GM19023 (cell line): ENCODE measurements around the gene RASD2.

Source experiments
- ATAC-seq: cut with Tn5 transposase; IDR thresholded peaks from one replicate; pipeline ENCODE4 v1.9.1; 2021; ENCODE audit warnings: mild to moderate bottlenecking, moderate library complexity; ENCODE audit not compliant: unreplicated experiment

The RASD2 gene

DNA sequence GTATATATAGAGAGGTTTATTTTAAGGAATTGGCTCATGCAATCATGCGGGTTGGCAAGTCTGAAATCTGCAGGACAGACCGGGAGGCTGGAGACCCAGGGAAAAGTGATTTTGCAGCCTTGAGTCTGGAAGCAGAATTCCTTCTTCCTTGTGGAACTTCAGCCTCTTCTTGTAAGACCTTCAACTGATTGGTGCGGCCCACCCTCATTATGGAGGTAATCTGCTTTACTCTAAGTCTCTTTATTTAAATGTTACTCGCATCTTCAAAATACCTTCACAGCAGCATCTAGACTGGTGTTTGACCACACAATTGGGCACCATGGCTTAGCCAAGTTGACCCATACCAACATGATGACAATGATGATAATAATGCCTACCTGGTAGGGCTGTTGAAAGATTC lies 58.7 kb downstream of the RASD2 start:
- ATAC-seq, result no peak

DNA sequence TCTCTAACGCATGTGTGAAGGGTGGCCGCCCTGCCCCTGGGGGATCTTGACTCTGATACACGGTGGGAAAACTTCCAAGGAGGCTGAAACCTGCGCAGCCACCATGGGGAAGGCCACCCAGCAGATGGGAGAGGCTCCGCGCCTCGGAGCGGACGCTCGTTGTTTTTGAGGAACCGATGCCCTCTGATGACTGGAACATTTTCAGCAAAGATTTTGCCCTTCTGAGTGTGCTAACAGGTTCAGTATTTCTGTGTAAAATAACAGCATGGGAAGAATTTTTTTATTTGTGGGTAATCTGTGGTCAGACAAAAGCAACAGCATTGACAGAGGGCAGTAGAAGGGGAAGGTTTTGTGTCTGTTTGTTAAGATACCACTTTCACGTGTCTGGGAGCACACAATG lies 59.8 kb downstream of the RASD2 start:
- ATAC-seq, result no peak

DNA sequence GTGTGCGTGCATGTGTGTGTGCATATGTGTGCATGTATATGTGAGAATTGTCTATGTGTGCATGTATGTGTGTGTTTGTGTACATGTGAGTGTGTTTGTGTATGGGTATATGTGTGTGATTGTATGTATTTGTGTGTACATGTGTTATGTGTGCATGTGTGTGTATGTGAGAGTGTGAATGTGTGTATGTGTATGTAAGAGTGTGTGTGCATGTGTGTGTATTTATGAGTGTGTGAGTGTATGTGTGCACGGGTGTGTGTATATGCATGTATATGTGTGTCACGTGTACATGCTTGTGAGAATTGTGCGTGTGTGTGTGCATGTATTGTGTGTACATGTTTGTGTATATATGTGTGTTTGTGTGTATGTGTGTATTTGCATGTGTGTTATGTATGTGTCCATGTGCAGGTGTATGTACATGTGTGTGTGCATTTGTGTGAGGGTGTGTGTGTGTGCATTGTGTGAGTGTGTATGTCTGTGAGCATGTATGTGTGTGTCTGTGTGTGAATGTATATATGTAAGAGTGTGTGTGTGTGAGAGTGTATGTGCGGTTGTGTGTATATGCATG lies 60.5 kb downstream of the RASD2 start:
- no peak for ATAC-seq

DNA sequence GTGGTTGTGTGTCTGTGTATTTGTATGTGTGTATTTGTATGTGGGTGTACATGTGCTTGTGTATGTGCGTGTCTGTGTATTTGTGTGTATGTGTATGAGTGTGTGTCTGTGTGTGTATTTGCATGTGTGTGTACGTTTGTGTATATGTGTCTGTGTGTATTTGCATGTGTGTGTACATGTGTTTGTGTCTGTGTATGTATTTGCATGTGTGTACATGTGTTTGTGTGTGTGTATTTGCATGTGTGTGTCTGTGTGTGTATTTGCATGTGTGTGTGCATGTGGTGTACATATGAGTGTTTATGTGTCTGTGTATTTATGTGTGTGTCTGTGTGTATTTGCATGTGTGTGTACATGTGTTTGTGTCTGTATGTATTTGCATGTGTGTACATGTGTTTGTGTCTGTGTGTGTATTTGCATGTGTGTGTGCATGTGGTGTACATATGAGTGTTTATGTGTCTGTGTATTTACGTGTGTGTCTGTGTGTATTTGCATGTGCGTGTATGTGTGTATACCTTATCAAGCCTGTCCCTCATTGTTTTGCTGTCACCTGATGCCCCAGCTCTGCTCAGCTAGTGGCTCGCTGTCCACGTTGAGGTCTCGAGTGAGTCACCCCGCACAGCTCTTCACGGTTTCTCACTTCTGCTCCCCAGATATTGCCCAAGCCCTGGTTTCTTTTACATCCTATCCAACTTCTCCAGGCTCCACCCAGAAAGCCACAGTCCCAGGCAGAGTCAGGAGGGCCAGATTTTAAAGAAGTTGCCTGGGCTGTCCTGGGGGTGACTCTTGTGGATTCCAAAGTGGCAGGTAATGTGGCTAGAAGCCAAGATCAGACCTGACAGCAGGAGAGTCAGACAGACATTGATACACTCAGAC lies 61.3 kb downstream of the RASD2 start:
- no peak for ATAC-seq
